ENCODE measurements around the gene SPTBN4.
A peak's percentile ranks its signal among the peaks of the same experiment; 100 is the strongest.
"Not testable (repeated sequence)": the region's sequence is repeated elsewhere in the genome, so short reads cannot be mapped to it uniquely, and the experiment has no call there.

The SPTBN4 gene

DNA sequence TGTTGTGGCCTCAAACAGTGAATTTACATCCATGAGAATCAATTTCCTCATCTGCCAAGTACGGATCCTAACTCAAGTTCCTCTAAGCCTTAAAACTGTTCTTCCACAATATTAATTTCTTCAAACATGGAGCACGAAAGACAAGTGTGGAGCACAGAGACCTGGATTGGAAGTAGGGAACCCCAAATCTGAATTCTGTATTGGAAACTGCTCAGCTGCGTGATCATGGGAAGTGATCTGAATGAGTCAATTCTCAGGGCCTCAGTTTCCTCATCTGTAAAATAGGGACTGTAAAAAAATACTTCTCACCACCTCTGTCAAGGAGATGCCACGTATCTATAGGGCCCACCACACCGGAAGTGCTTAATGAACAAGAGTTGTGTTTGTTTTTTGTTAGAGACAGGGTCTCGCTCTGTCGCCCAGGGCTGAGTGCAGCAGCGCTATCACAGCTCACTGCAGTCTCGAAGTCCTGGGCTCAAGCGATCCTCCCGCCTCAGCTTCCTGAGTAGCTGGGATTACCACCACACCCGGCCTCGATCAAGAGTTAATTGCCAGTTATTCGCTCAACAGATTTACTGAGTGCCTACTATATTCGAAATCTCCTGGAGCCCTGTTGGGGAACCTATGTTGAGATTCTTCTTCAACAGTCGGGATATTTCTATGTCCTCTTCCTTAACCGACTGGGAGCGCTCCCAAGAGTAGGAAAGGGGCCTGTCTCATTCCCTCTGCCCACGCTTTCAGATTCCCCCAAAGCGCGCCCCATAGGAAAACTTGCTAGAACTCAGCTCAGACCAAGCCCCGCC lies 24.3 kb upstream of the SPTBN4 start:
- DNase-seq: no peak

DNA sequence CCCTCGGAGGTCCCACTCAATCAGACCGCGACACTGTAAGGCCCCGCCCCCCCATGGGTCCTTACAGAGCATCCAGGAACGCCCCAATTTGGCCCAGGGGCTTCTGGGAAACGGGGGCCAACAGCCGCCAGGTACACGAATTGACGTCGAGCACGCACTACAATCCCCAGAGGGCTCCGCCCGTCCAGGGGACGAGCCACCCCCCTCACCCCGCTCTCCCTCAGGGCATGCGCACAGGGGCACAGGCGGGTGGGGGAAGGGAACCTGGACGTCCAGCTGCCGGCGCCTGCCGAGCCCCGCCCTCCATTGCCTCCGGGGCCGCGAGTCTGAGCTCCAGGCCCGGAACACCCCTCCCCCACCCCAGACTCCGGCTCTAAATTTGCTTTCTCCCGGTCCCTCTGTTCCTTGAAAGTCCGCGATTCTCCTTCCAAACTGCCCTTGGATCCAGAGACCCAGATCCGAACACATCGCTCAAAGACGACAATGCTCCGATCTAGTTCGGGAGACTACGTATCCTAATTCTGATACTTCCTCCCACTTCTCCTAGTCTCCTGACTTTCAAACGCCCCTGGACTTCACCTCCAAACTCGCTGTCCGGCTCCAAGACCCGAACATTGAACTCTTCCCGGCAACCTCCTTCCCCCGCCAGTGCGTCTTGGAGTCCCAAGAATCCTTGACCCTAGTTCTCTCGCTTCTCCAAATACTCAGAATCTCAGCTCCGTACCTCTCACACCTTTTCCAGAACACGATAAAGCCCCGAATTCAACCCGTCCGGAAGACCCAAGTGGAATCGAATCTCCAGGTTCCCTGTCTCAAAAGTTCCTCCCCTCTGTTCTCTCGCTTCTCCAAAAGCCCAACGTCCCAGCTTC lies 23.4 kb upstream of the SPTBN4 start:
- peak; percentile 98 for DNase-seq

DNA sequence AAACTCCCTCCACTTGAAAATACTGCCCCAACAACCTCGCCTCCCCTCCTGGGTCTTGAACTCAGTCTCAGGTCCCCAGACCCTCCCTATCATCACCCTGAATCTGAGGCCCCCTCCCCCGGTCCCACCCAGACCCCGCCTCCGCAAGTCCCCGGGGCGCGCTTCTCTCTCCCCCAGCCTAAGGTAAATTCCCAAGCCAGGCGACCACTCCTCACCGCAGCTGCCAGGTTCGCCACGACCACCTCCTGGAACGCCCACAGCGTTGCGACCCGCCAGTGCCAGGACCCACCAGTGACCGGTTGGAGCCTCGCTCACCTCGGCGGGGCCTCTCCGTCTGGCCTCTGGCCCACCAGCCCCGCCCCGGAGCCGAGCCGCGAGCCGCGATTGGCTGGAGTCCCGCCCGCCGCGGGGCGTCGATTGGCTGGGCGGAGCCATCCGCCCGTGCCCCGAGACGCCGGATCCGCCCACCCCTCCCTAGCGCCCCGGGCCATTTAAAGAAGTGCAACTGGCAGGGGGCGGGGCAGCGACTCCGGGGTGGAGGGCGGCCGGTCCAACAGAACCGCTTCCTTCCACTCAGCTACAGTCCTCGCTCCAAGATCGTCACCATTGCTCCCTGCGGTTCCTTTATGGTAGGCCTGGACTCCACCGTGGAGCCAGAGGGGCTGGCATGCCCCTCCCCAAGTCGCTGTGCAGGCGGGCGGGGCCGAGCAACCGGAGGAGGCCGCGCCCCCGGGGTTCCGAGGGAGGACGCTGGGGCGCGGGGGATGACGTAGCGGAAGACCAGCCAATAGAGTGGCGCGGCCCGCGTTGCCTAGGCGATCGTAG lies 22.6 kb upstream of the SPTBN4 start, which contains the start of gene SERTAD3:
Gene SERTAD3, minus strand, starts transcription at position 336 of the 825 bp plus-strand sequence. CDS start 2,255 bp downstream, outside the sequence.
- peak; percentile 95 for DNase-seq

DNA sequence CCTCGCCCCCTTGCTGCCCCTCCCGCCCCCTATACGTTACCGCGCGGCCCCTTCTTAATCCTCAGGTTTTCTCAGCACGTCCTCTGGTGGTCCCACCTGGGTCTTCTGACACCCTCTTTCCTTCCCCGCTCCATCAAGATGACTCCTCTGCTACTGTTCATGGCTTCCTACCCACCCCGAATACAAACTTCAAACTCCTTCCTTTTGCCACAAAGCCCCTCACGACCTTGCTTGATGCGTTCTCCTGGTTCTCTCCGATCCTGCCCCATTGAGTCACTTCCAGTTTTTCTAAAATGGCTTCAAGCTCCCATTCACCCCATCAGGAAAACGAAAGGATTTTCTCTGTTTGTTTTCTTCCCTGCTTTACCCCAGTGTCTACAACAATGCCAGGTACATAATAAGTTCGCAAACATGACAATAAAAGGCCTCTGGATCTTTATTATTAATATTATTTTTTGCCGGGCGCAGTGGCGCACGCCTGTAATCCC lies 21.9 kb upstream of the SPTBN4 start:
- DNase-seq: no peak

DNA sequence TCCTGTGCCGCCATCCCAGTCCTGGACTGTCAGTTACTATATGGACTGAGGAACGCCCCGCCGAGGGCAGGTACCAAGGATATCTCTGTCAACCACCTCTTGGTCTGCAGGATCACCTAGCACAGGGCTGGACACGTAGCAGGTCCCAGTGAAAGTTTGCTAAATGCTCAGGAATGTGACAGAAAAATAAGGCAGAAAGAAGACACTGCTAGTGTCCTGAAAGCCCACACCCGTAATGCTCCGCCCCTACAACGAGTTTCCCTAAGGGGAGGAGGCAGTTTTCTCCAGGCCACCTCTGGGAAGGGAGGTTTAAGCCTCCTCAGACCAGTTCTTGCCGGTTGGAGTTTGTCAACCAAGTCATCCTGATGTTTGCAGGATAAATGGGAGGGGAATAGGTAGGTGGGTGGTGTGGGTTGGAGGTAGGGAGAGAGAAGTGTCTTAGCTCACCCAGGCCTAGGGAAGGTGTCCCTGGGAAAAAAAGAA lies 21.0 kb upstream of the SPTBN4 start:
- DNase-seq: no peak

DNA sequence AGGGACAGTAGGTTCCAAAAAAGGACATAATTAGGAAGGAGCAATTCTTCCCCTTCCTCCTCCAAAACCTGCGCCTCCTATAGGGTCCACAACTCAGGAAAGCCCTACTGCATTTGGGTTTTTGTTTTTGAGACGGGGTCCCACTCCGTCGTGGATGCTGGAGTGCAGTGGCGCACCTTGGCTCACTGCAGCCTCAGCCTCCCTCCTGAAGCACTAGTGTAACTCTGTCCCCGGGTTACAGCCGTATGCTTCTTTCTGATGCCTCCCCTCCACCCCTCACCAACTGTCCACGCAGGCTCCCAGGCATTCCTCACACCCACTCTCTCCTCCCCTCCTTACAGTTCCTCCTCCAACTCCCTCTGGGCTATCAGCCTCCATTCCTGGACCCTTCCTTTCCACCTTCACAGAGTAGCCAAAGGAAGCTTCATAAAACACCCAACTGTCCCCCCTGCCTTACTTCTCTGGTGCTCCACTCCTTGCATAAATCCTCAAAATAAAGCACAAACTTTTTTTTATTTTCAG lies 20.5 kb upstream of the SPTBN4 start:
- DNase-seq: no peak

DNA sequence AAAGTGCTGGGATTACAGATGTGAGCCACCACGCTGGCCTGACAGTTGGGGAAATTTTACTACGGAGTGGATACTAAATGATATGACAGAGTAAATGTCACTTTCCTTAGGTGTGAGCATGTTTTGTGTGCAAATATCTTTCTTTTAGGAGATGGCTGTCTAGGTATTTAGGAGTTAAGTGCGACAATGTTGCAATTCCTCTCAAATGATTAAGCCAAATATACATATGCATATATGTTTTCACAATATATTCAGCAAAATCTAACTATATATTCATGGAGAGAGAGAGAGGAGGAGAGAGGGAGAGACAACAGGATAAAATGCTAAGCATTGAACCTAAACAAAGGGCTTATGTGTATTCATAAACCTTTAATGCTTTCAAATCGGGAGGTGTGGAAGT lies 17.3 kb upstream of the SPTBN4 start:
- DNase-seq: no peak

DNA sequence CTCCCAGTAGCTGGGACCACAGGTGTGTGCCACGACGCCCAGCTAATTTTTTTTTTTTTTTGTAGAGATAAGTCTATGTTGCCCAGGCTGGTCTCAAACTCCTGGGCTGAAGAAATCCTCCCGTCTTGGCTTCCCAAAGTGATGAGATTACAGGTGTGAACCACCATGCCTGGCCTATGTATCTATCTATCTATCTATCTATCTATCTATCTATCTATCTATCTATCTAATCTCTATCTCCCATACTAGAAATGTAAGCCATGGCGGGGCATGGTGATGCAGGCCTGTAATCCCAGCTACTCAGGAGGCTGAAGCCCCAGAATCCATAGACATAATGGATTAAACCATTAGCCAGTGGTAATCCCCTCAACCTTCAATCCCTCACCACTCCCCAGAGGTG lies 16.1 kb upstream of the SPTBN4 start:
- no peak for DNase-seq

DNA sequence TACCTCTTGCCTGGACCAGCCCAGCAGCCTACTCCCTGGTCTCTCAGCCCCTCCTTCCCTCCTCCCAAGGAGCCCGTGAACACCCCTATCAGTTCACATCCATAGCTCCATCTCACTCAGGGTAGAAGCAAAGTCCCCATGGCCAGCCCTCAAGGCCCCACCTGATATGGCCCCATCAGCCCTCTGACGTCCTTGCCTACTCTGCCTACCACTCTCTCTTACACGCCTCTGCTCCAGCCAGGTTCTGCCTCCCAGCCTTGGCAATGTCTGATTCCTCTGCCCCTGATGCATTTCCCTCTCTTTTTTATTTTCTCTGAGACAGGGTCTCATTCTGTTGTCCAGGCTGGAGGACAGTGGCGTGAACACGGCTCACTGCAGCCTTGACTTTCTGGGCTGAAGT lies 14.8 kb upstream of the SPTBN4 start:
- no peak for DNase-seq

DNA sequence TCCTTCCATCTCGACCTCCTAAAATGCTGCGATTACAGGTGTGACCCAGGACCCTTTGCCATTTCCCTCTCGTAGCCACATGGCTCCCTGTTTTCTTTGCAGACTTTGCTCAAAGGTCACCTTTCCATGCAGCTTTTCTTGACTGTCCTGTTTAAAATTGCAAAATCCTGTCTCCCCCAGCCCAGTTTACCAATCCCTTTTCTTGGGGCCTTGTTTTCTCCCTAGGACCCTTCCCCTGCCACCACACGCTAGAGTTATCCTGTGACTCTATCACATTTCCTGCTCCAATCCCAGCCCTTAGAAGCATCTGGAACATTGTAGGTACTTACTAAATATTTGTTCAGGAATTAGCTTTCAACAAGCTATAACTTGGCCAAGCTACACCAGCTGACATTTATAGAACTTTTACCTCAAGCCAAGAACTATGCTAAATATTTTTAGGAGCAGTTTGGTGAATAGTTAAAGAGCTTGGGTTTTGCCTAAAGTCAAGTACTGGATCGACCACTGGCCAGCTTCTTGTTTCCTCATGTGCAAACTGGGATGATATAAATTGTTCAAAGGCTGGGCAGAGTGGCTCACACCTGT lies 13.6 kb upstream of the SPTBN4 start:
- no peak for DNase-seq

DNA sequence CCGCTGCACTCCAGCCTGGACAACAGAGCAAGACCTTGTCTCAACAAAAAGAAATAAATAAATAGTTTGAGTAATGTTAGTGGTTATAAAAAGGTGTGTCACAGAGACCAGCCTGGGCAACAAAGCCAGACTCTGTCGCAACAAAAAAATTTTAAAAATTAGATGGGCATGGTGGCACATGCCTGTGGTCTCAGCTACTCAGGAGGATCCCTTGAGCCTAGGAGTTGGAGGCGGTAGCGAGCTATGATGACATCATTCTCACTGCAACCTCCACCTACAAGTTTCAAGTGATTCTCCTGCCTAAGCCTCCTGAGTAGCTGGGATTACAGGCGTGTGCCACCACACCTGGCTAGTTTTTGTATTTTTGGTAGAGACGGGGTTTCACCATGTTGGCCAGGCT lies 12.9 kb upstream of the SPTBN4 start:
- not testable (repeated sequence) for DNase-seq

DNA sequence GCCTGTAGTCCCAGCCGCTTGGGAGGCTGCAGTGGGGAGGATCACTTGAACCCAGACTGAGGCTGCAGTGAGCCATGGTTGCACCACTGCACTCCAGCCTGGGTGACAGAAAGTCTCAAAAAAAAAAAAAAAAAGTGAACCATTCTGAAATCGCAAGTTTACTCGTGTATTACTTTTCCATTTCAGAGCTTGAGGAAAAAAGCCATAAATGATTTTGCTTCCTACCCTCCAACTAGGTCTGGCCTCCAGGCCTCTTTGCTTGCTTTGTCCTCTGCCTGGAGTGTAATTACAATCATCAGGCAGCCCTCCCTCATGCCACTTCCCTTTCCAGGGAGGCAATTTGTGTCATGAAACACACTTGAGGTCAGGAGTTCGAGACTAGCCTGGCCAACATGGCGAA lies 9.8 kb upstream of the SPTBN4 start:
- no peak for DNase-seq

DNA sequence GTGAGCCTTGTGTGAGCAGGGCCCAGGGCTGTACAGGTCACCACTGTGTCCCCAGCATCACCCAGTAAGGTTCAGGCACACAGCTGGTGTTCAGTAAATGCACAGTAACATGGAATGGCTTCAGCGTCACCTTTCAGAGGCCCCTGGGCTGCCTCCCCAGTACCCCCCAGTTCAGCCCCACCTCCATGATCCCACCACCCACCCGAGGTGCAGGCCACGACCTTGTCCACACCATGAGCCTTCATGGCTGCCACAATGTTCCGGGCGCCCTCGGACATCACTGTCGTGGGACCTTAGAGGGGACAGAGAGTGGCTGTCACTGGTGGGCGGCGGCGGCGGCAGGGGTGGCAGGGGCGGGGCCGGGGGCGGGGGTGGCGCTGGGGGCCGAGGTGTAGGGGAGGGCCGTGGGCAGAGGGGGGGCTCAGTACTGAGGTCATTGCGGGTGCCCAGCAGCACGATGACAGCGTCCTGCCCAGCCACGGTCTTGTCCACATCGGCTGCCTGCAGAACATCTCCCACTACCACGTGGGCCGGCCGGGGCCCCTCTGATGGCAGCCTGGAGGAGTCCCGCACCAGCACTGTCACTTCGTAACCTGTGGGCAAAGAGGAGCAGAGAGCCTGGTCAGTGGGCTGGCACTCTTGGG lies 8.7 kb upstream of the SPTBN4 start:
- DNase-seq: no peak

DNA sequence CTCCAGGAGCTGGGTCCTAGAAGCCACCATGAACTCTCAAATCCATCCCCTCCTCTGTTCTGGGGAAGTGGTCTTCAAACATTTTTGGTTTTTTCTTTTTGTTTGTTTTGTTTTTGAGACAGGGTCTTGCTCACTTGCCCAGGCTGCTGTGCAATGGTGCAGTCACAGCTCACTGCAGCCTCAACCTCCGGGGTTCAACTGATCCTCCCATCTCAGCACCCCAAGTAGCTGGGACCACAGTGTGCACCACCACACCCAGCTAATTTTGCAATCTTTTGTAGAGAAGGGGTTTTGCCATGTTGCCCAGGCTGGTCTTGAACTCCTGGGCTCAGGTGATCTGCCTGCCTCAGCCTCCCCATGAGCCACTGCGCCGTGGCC lies 8.2 kb upstream of the SPTBN4 start:
- no peak for DNase-seq

DNA sequence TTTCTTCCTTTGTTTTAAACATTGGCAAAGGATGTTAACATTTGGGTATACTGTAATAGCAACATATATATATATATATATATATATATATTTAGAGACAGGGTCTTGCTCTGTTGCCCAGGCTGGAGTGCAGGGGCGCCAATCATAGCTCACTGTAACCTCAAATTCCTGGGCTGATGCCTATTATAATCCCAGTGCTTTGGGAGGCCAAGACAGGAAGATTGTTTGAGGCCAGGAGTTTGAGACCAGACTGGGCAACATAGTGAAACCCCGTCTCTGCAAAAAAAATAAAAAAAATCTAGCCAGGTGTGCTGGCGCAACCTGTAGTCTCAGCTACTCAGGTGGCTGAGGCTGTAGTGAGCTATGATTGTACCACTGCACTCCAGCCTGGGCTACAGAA lies 6.6 kb upstream of the SPTBN4 start:
- DNase-seq: no peak

DNA sequence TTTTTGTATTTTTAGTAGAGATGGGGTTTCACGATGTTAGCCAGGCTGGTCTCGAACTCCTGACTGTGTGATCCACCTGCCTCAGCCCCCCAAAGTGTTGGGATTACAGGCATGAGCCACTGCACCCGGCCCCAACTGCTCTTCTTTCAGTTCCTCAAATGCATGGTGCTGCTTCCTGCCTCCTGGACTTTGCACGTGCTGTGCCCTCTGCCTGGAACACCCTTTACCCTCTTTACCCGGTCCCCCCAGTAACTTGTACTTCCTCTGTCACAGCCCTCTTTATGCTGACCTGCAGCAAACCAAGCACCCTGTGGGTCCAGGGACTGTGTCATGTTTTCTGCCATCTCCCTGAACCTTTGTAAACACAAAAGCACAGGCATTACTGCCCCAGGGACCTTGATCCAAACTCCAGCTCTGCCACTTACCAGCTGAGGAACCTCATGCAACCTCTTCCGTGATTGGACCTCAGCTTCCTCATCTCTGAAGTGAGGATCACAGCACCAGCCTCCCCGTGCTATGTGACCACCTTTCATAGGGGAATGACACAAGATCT lies 5.1 kb upstream of the SPTBN4 start:
- no peak for DNase-seq

DNA sequence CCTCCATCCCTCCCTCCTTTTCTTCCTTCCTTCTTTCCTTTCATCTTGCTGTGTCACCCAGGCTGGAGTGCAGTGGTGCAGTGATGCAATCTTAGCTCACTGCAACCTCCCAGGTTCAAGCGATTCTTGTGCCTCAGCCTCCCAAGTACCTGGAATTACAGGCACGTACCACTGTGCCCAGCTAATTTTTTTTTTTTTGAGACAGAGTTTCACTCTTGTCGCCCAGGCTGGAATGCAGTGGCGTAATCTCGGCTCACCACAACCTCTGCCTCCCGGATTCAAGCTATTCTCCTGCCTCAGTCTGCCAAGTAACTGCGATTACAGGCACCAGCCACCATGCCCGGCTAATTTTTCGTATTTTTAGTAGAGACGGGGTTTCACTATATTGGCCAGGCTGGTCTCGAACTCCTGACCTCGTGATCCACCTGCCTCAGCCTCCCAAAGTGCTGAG lies 3.2 kb upstream of the SPTBN4 start:
- DNase-seq: peak; percentile 43

DNA sequence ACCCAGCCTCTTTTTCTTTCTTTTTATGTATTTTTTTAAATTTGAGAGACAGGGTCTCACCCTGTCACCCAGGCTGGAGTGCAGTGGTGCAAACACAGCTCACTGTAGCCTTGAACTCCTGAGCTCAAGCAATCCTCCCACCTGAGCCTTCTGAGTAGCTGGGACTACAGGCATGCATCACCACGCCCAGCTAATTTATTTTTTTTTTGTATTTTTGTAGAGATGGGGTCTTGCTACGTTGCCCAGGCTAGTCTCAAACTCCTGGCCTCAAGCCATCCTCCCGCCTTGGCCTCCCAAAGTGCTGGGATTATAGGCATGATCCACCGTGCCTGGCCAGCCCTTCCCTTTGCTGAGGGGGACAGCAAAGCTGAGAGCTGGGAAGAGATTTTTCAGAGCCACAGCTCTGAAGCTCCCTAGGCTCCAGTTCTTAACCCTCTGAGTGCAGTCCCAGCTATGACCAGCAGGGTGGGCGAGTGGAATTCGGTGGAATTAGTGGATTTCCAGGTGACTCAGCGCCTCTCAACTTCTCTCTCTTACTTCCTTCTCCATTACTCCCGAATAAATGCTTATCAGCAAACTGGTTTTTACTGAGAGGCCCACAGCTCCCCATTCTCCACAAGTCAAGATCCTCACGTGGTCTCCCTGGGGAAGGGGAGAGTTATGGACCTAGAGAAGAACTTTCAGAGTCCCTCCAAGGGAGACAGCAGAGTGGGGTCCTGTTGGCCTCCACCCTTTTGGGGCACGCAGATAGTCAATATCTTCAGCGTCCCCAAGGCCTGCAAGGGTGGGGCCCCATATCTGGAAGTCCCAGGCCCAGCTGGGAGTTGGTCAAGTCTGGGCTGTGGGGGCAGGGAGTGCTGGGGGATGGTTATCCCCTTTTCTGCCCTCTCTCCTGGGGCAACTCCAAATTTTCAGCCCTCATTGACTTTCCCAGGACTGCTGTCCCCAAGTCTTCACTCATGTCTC lies 2.5 kb upstream of the SPTBN4 start:
- DNase-seq: peak; percentile 67

DNA sequence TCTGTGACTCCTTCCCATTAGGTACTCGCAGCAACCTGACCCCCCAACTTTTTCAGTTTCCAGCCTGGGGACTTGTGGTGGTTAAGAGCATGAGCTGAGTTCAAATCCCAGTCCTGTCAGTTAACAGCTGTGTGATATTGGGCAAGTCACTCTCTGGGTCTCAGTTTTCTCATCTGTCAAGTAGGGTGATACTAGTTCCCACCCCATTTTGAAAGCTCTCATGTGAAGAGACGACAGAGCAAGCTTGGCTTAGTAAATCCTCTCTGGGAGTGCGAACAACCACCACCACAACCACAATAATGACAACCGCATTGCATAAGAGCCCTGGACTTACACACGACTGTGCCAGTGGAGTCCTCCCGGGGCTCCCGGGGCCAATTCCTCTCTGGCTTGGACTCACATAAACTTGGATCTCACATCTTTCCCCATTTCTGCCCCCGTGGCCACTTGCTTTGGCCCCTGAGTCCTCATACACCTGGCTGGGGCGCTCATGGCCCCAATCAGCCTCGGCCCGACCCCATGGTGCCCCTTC lies 1.7 kb upstream of the SPTBN4 start:
- DNase-seq: no peak
